Ishikawa (cell line): Measurements from ENCODE around the gene ITCH.
A peak's percentile ranks its signal among the peaks of the same experiment; 100 is the strongest.

Experiments used
- CEBPB ChIP-seq: IDR thresholded peaks from 2 replicates; pipeline ENCODE4 v1.6.1; 2012
- CREB1 ChIP-seq: IDR thresholded peaks from 2 replicates; pipeline ENCODE4 v1.6.1; 2012; ENCODE audit warnings: low read depth
- EGR1 ChIP-seq: IDR thresholded peaks from 2 replicates; pipeline ENCODE4 v1.6.1; 2012
- EP300 ChIP-seq: IDR thresholded peaks from 2 replicates; pipeline ENCODE4 v1.6.1; 2012; ENCODE audit warnings: borderline replicate concordance
- FOXM1 ChIP-seq: IDR thresholded peaks from 2 replicates; pipeline ENCODE4 v1.6.1; 2012; ENCODE audit warnings: low read depth, borderline replicate concordance
- MAX ChIP-seq: IDR thresholded peaks from 2 replicates; pipeline ENCODE4 v1.6.1; 2012
- NFIC ChIP-seq: IDR thresholded peaks from 2 replicates; pipeline ENCODE4 v1.6.1; 2012
- RAD21 ChIP-seq: IDR thresholded peaks from 2 replicates; pipeline ENCODE4 v1.6.1; 2012; ENCODE audit warnings: low read depth
- REST ChIP-seq: IDR thresholded peaks from 2 replicates; pipeline ENCODE4 v1.6.1; 2012; ENCODE audit warnings: low read depth, mild to moderate bottlenecking
- TAF1 ChIP-seq: IDR thresholded peaks from 2 replicates; pipeline ENCODE4 v1.6.1; 2012; ENCODE audit warnings: low read depth, mild to moderate bottlenecking
- TCF12 ChIP-seq: IDR thresholded peaks from 2 replicates; pipeline ENCODE4 v1.6.1; 2012; ENCODE audit warnings: low read depth
- TEAD4 ChIP-seq: IDR thresholded peaks from 2 replicates; pipeline ENCODE4 v1.6.1; 2012
- USF1 ChIP-seq: IDR thresholded peaks from 2 replicates; pipeline ENCODE4 v1.6.1; 2012
- YY1 ChIP-seq: IDR thresholded peaks from 2 replicates; pipeline ENCODE4 v1.6.1; 2012; ENCODE audit warnings: low read depth
- ZBTB7A ChIP-seq: IDR thresholded peaks from 2 replicates; pipeline ENCODE4 v1.6.1; 2012; ENCODE audit warnings: low read depth

The ITCH gene

GRCh38 chr20:34485068-34485634 is 122.1 kb downstream of the ITCH start:
- TF ChIP-seq YY1 (no peak), REST (no peak), CEBPB (no peak), FOXM1 (no peak), EGR1 (no peak), MAX (no peak), TAF1 (no peak)

GRCh38 chr20:34491226-34491931 is 128.3 kb downstream of the ITCH start:
- TF ChIP-seq CEBPB = no peak
- TF ChIP-seq TCF12 = no peak
- TF ChIP-seq TEAD4 = no peak
- TF ChIP-seq REST = no peak
- no peak for TF ChIP-seq NFIC
- no peak for TF ChIP-seq EGR1
- TF ChIP-seq USF1 = no peak
- TF ChIP-seq YY1 = no peak
- TF ChIP-seq ZBTB7A = no peak
- TF ChIP-seq MAX = no peak
- TF ChIP-seq FOXM1 = no peak
- no peak for TF ChIP-seq CREB1
- no peak for TF ChIP-seq RAD21
- TF ChIP-seq EP300 = no peak

- no peak for TF ChIP-seq RAD21
- TF ChIP-seq CEBPB = peak; percentile 31; the same call in 1 of the 2 replicates
Observed at GRCh38 chr20:34491932-34492509, 128.9 kb downstream of the ITCH start.

- no peak for TF ChIP-seq REST
- TF ChIP-seq MAX = no peak
- no peak for TF ChIP-seq TAF1
- no peak for TF ChIP-seq TEAD4
- TF ChIP-seq CREB1 = no peak
- TF ChIP-seq USF1 = no peak
- TF ChIP-seq RAD21 = no peak
- no peak for TF ChIP-seq EP300
- TF ChIP-seq EGR1 = no peak
- no peak for TF ChIP-seq NFIC
- TF ChIP-seq YY1 = no peak
- TF ChIP-seq CEBPB = no peak
- no peak for TF ChIP-seq TCF12
- TF ChIP-seq ZBTB7A = no peak
- TF ChIP-seq FOXM1 = no peak
Observed at GRCh38 chr20:34493646-34494045, 130.6 kb downstream of the ITCH start.
